ENCODE results near the gene AFDN. TPM values are rescaled to one million over a fixed set of nuclear protein-coding genes. Genes with fewer than 3 reads are reported as not detected.

Gene AFDN
- polyA plus RNA-seq, 1 of the 3 experiments (the other 2 are of a cell fraction): 25.1 TPM

- H3K4me2 ChIP-seq: no peak overlapping the region
- POLR2A ChIA-PET: no interaction called here
- H3K9me2 ChIP-seq: no peaks in the 10 kb centered on the region
- H3K9me3 ChIP-seq: no peaks in the 10 kb centered on the region
- H3K27me3 ChIP-seq (ENCODE audit: insufficient read depth): no peaks in the 10 kb centered on the region
- WGBS (ENCODE audit: low lambda C conversion rate): 82% methylated on average over 66 of the region's 75 CpGs
- CTCF ChIA-PET: no interaction called here
- TF ChIP-seq FOXJ3 (CRISPR knock-in tag; IDR thresholded peaks at IDR 0.05) (no peak), NFIC (IDR thresholded peaks at IDR 0.05; ENCODE audit: borderline replicate concordance) (no peak), REST (IDR thresholded peaks at IDR 0.05; ENCODE audit: low read depth, low read length) (no peak), NRF1 (IDR thresholded peaks at IDR 0.05; ENCODE audit: low read depth, low read length) (no peak), EZH2phosphoT487 (IDR thresholded peaks at IDR 0.05; ENCODE audit: borderline replicate concordance, low read depth) (no peak), TEAD4 (IDR thresholded peaks at IDR 0.05; ENCODE audit: borderline replicate concordance, insufficient read depth) (no peak), FOSL2 (IDR thresholded peaks at IDR 0.05; ENCODE audit: borderline replicate concordance, low read depth) (no peak), CTCF (IDR thresholded peaks at IDR 0.05) (no peak), YY1 (IDR thresholded peaks at IDR 0.05; ENCODE audit: low read depth) (no peak), MAX (IDR thresholded peaks at IDR 0.05; ENCODE audit: low read depth) (no peak), SMC3 (IDR thresholded peaks at IDR 0.05; ENCODE audit: low read depth, low read length) (no peak), SIN3A (IDR thresholded peaks at IDR 0.05; ENCODE audit: borderline replicate concordance, low read depth, low read length) (no peak), RFX5 (IDR thresholded peaks at IDR 0.05; ENCODE audit: low read length) (no peak), USF2 (IDR thresholded peaks at IDR 0.05; ENCODE audit: borderline replicate concordance, low read depth, low read length) (no peak), JUND (IDR thresholded peaks at IDR 0.05) (no peak), POLR2AphosphoS5 (IDR thresholded peaks at IDR 0.05; ENCODE audit: low read depth, low read length) (no peak), FOXM1 (IDR thresholded peaks at IDR 0.05; ENCODE audit: low read depth) (no peak), ELF1 (IDR thresholded peaks at IDR 0.05) (no peak), TCF12 (IDR thresholded peaks at IDR 0.05) (no peak)
- no peaks in the 10 kb centered on the region for H4K20me1 ChIP-seq (ENCODE audit: insufficient read depth)
- H3K4me1 ChIP-seq (ENCODE audit: control insufficient read depth in 1 of 2, insufficient read depth in 2 of 2, low read depth in 1 of 2, low read length in 1 of 2): no peaks in the 10 kb centered on the region; a peak in 1 of 4 replicates
- H3K36me3 ChIP-seq (replicated peaks in 1 of 2; ENCODE audit: control insufficient read depth in 1 of 2, insufficient read depth in 2 of 2, low read length in 1 of 2): no peaks in the 10 kb centered on the region
- no peak overlapping the region for H3K9ac ChIP-seq
- H3K4me3 ChIP-seq (ENCODE audit: low read depth in 2 of 2, low read length in 1 of 2): no peak overlapping the region
- no peaks in the 10 kb centered on the region for H3F3A ChIP-seq (replicated peaks; ENCODE audit: insufficient read depth)
- H3K27ac ChIP-seq (ENCODE audit: low read depth in 2 of 2, low read length in 1 of 2): no peak overlapping the region
- DNase-seq: no peak
- no peaks in the 10 kb centered on the region for H3K79me2 ChIP-seq (ENCODE audit: insufficient read depth)
- no peak overlapping the region for H2AFZ ChIP-seq (ENCODE audit: low read depth)
These were observed 163.6 kb downstream of the AFDN start for GRCh38 chr6:167990016-167990945.
